Ovary (tissue), 9 donors: ENCODE data around the gene NRXN3. TPM values are rescaled to one million over a fixed set of nuclear protein-coding genes. Genes with fewer than 3 reads are reported as not detected.

Experiments used
- DNase-seq, 5 donors: peaks; one replicate each; pipeline ENCODE4 v3.0.0-alpha.2; 2019 to 2020
- H3K27ac ChIP-seq, 2 donors: fragments of 200-600 bp; one replicate each; pipeline versions ENCODE4 v1.5.1 to v1.8.0; 2019 to 2022
- H3K27me3 ChIP-seq: fragments of 200-600 bp; one replicate; pipeline ENCODE4 v1.8.0; 2022
- H3K36me3 ChIP-seq: fragments of 200-600 bp; sonication (generic); one replicate; pipeline ENCODE4 v1.5.1; 2019
- H3K4me1 ChIP-seq: one replicate; pipeline ENCODE4 v1.8.1; 2013; ENCODE audit warnings: mild to moderate bottlenecking, moderate library complexity; ENCODE audit not compliant: insufficient read depth
- H3K4me3 ChIP-seq: fragments of 200-600 bp; sonication (generic); one replicate; pipeline ENCODE4 v1.5.1; 2017
- H3K9me3 ChIP-seq, 2 donors: fragments of 200-600 bp in 1 of 2; sonication (generic) in 1 of 2; one replicate each; pipeline versions ENCODE4 v1.5.1 to v1.8.1; 2013 to 2019; ENCODE audit warnings: mild to moderate bottlenecking in 1 of 2, moderate library complexity in 1 of 2
- CTCF ChIP-seq, 3 donors: fragments of 450-650 bp in 2 of 3; fragments of 200-600 bp in 1 of 3; IDR thresholded peaks; one replicate each; pipeline versions ENCODE4 v1.5.1 to v1.8.0; 2016 to 2022; ENCODE audit warnings: antibody characterized with exemption in 3 of 3, mild to moderate bottlenecking in 1 of 3
- EP300 ChIP-seq: sonication (generic); formaldehyde crosslinking; IDR thresholded peaks from one replicate; pipeline ENCODE4 v1.6.1; 2017; ENCODE audit warnings: antibody characterized with exemption
- POLR2A ChIP-seq: fragments of 450-650 bp; IDR thresholded peaks from one replicate; pipeline ENCODE4 v1.6.1; 2017; ENCODE audit warnings: antibody characterized with exemption, mild to moderate bottlenecking, moderate library complexity
- WGBS, 3 donors: extraction: QIAGEN DNeasy Blood & Tissue Kit in 1 of 3; methylation state at CpG; one replicate each; pipeline versions ENCODE4 v1.1.5 to v1.1.7; 2013 to 2017; 5-methylcytosine and 5-hydroxymethylcytosine counted together
- intact Hi-C, 4 donors: fragments of 100-400 bp; cut with DNase I; formaldehyde crosslinking; loops; one replicate each; pipeline versions ENCODE4 v1.11.0 to v1.15.1; 2022 to 2023
- polyA plus RNA-seq, 2 donors: library from polyadenylated mRNA; stranded (reverse); fragments of 200-250 nt in 1 of 2; fragments of 350-450 nt in 1 of 2; fragmentation: Illumina TruSeq in 1 of 2; extraction: RNeasy Lipid Tissue Mini Kit (QIAGEN cat#74804) in 1 of 2; gene quantifications; one replicate each; pipeline ENCODE4 v1.2.3, GENCODE V29; 2013 to 2014
- total RNA-seq, 7 donors: library from RNA; depleted of rRNA in 2 of 7; stranded (reverse); fragments of >200 nt in 2 of 7; fragmentation: NEBNext Ultra II Directional in 3 of 7; extraction: Animal tissue kit (Norgen Biotek cat#: 25700) in 3 of 7; gene quantifications; one replicate each; pipeline versions ENCODE4 v1.1.0 to v1.2.4, GENCODE V29; 2016 to 2023
- donor health status: DM: no; HTN: no; CAD: no; lungs with moderate emphysema.
- donor health status: DM: no; HTN: no; CAD: no.
- donor health status: Bipolar disorder and iron deficiency.
- donor health status: DM: yes; HTN: yes; CAD: no.
- donor health status: DM: no; HTN: no; CAD: no.
- donor health status: DM: yes; HTN: yes; CAD: no.

The NRXN3 gene
- total and polyA plus RNA-seq, 9 donors, result 0.28 to 6.2 (median 0.82) TPM

GRCh38 chr14:79543348-79543747 is 1373.2 kb downstream of the NRXN3 start:
- Histone ChIP-seq H3K4me3 (no peak overlapping the region), H3K4me1 (no peaks in the 10 kb centered on the region), H3K27me3 (no peaks in the 10 kb centered on the region), H3K36me3 (no peaks in the 10 kb centered on the region), H3K9me3 (no peaks in the 10 kb centered on the region), H3K27ac (no peak overlapping the region)
- no peak for DNase-seq
- intact Hi-C loops, result no loop called here
- TF ChIP-seq POLR2A, result no peak
- TF ChIP-seq CTCF (IDR thresholded peaks at IDR 0.05), result no peak
- no peak for TF ChIP-seq EP300
- 37 to 79% (median 50%) methylated on average over 1 of the region's 1 CpG for WGBS, 3 donors

- 78 to 79% (median 79%) methylated on average over 7 of the region's 7 CpGs for WGBS, 3 donors
- no peak overlapping the region for H3K27ac ChIP-seq
- H3K4me1 ChIP-seq, result no peaks in the 10 kb centered on the region
- H3K27me3 ChIP-seq, result no peaks in the 10 kb centered on the region
- DNase-seq, result no peak
- no peaks in the 10 kb centered on the region for H3K9me3 ChIP-seq
- intact Hi-C loops, result no loop called here
- H3K4me3 ChIP-seq, result no peak overlapping the region
- no peaks in the 10 kb centered on the region for H3K36me3 ChIP-seq
- TF ChIP-seq EP300 (no peak), CTCF (IDR thresholded peaks at IDR 0.05) (no peak), POLR2A (no peak)
These were observed 1374.0 kb downstream of the NRXN3 start for GRCh38 chr14:79543967-79544697.

- no peak for TF ChIP-seq POLR2A
- no peaks in the 10 kb centered on the region for H3K9me3 ChIP-seq
- intact Hi-C loops, result no loop called here
- H3K4me3 ChIP-seq, result no peak overlapping the region
- no peaks in the 10 kb centered on the region for H3K36me3 ChIP-seq
- no peak overlapping the region for H3K27ac ChIP-seq
- H3K27me3 ChIP-seq, result no peaks in the 10 kb centered on the region
- H3K4me1 ChIP-seq, result no peaks in the 10 kb centered on the region
- no peak for DNase-seq
- WGBS, 3 donors, result 28 to 31% (median 30%) methylated on average over 1 of the region's 1 CpG
These were observed 1374.5 kb downstream of the NRXN3 start for GRCh38 chr14:79544698-79545070.

- TF ChIP-seq POLR2A (no peak), EP300 (no peak), CTCF (IDR thresholded peaks at IDR 0.05) (no peak)
- intact Hi-C loops, result no loop called here
- Histone ChIP-seq H3K9me3 (no peaks in the 10 kb centered on the region), H3K27me3 (no peaks in the 10 kb centered on the region), H3K4me1 (no peaks in the 10 kb centered on the region), H3K36me3 (no peaks in the 10 kb centered on the region), H3K27ac (no peak overlapping the region), H3K4me3 (no peak overlapping the region)
- 81 to 89% (median 88%) methylated on average over 1 of the region's 1 CpG for WGBS, 3 donors
- no peak for DNase-seq
These were observed 1378.7 kb downstream of the NRXN3 start for GRCh38 chr14:79548836-79549235.

- TF ChIP-seq CTCF (IDR thresholded peaks at IDR 0.05) (no peak), EP300 (no peak), POLR2A (no peak)
- no peaks in the 10 kb centered on the region for H3K36me3 ChIP-seq
- no peaks in the 10 kb centered on the region for H3K4me1 ChIP-seq
- H3K4me3 ChIP-seq, result no peak overlapping the region
- H3K27me3 ChIP-seq, result no peaks in the 10 kb centered on the region
- H3K27ac ChIP-seq, result no peak overlapping the region
- intact Hi-C loops, result no loop called here
- H3K9me3 ChIP-seq, result no peaks in the 10 kb centered on the region
- no peak for DNase-seq
- WGBS, 3 donors, result 76 to 92% (median 92%) methylated on average over 5 of the region's 5 CpGs
These were observed 1379.3 kb downstream of the NRXN3 start for GRCh38 chr14:79549515-79549914.
